NCI-H526 (cell line): ENCODE data around the gene PKP3.
"Not testable (repeated sequence)": the region's sequence is repeated elsewhere in the genome, so short reads cannot be mapped to it uniquely, and the experiment has no call there.

Experiments
- DNase-seq, 2 experiments: peaks; one replicate each; lab custom pipeline; 2025; lab: John Stamatoyannopoulos, UW

PKP3 gene, protein sequence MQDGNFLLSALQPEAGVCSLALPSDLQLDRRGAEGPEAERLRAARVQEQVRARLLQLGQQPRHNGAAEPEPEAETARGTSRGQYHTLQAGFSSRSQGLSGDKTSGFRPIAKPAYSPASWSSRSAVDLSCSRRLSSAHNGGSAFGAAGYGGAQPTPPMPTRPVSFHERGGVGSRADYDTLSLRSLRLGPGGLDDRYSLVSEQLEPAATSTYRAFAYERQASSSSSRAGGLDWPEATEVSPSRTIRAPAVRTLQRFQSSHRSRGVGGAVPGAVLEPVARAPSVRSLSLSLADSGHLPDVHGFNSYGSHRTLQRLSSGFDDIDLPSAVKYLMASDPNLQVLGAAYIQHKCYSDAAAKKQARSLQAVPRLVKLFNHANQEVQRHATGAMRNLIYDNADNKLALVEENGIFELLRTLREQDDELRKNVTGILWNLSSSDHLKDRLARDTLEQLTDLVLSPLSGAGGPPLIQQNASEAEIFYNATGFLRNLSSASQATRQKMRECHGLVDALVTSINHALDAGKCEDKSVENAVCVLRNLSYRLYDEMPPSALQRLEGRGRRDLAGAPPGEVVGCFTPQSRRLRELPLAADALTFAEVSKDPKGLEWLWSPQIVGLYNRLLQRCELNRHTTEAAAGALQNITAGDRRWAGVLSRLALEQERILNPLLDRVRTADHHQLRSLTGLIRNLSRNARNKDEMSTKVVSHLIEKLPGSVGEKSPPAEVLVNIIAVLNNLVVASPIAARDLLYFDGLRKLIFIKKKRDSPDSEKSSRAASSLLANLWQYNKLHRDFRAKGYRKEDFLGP

GRCh38 chr11:394034-394857 is at the start of gene PKP3:
PKP3 (plus strand) TSS chr11:394209; CDS start chr11:394293, 84 bp downstream.
- DNase-seq, result peak; percentile 75 to 97

DNA sequence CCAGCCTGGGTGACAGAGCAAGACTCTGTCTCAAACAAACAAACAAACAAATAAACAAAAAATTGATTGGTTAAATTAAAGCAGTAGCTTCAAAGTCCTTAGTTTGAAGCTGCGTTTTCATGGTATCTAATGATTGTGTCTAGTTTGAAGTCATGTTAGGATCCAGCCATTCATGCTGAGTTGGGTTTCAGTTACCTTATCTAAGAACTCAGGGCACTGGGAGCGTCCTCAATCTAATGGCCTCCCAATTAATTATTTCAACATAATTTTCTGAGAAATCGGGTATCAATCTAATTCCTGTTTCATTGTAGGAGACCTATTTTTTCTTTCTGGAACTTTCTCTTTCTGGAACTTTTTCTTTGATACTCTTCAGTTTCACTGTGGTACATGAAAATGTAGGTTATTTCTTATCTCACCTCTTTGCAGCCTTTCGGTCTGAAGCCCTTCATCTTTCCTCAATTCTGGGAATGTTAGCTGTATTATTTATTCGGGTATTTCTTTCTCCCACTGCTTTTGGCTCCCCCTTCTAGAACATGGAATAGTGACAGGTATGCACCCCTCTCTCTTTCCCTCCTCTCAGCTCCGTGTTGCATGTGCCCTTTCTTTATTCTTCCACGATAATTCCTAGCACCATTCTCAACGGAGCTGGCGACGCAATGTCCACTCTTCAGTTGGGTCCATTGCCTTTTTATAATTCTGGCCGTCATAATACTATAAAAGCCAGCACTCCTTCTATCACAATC is 49.0 kb upstream of the PKP3 start:
- DNase-seq, result no peak

DNA sequence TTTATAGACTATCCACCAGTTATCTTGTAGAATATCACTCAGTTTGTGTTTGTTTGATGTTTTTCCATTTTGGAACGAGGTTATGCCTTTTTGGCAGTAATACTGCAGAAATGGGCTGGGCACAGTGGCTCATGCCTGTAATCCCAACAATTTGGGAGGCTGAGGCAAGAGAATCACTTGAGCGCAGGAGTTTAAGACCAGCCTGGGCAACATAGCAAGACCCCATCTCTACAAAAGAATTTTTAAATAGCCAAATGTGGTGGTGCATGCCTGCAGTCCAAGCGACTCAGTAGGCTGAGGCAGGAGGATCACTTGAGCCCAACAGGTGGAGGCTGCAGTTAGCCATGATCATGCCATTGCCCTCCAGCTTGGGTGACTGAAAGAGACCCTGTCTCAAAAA is 47.5 kb upstream of the PKP3 start:
- no peak for DNase-seq

GRCh38 chr11:349270-349954 is 44.6 kb upstream of the PKP3 start:
- not testable (repeated sequence) for DNase-seq

GRCh38 chr11:350033-350722 is 43.8 kb upstream of the PKP3 start:
- not testable (repeated sequence) for DNase-seq

DNA sequence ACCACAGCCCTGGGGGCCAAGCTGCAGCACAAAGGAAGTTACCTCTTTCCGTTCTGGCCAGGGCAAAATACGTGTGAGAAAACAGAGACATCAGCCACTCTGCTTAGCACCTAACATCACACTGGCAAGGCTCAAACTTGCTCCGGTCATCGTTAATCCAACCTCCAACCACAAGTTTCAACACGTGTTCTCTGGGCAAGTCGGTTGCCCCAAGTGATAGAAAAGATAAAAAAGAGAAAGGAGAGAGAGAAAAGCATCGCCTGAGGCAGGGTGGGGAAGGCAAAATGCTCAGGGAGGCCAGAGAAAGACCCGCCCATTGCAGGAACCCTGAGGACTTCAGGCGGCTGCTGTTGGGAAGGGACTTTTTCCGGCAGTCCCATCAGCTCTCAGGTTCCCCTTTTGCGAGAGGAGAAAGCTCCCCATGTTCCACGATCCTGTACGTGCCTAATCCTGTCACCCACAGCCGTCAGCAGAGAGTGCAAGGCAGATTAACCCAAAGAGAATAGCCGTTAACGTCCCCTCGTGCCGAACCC is 43.2 kb upstream of the PKP3 start:
- DNase-seq, result no peak

- DNase-seq, result no peak
Observed at GRCh38 chr11:351411-351810, 42.6 kb upstream of the PKP3 start.

DNA sequence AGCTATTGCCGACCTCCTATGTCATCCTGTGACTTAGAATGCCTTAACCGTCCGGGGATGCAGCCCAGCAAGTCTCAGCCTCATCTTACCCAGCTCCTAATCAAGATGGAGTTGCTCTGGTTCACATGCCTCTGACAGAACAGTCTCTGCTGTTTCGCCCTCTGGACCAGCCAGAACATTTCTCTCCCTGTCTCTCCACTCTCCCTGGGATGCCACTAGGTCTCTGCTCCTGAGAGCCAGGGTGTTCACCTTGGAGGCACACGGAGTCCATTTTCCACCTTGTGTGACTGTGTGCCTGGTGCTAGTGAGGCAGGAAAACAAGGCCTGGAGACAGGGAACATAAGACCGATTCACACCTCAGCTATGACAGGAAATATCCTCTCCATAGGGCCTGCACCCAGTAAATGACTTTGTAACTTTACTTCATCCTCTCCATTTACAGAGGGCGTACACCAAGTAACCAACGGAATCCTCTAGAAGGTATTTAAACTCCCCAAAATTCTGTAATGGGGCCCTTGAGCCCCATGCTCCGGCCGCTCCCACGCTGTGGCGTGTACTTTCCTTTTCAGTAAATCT is 41.5 kb upstream of the PKP3 start:
- no peak for DNase-seq

DNA sequence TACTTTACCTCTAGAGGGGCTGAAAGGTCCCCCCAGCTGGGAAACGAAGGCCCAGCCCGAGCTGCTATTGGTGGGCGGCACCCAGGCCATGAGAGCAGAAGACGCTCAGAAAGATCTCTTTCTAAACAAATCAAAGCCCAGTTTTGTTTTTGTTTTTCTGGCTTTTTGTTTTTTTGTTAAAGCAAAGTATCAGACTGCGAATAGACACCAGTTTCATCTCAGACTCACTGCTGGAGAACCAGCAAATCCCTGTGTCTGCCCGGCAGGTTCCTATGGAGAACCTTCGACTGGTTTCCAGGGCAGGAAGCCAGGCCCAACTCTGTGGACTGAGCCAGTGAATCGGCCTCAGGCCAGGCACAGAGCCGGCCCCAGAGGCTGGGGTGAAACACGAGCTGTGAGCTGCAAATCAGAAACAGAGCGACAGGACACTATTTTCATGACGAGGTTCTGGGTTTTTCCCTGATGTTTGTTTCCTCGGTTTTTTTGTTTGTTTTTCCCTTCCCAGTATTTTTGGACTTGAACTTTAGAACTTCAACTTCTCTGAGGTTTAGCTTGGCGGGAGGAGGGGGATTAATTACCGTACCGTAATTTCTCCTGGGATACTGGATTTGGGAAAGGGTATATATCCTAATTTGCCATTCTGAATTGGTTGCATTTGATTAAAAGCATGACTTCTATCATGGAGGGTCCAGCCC is 40.7 kb upstream of the PKP3 start:
- no peak for DNase-seq

GRCh38 chr11:355581-356458 is 38.2 kb upstream of the PKP3 start:
- peak; percentile 56 to 89 for DNase-seq

- no peak for DNase-seq
Observed at GRCh38 chr11:356610-357009, 37.4 kb upstream of the PKP3 start.

GRCh38 chr11:357582-357981 is 36.4 kb upstream of the PKP3 start:
- DNase-seq, result no peak

DNA sequence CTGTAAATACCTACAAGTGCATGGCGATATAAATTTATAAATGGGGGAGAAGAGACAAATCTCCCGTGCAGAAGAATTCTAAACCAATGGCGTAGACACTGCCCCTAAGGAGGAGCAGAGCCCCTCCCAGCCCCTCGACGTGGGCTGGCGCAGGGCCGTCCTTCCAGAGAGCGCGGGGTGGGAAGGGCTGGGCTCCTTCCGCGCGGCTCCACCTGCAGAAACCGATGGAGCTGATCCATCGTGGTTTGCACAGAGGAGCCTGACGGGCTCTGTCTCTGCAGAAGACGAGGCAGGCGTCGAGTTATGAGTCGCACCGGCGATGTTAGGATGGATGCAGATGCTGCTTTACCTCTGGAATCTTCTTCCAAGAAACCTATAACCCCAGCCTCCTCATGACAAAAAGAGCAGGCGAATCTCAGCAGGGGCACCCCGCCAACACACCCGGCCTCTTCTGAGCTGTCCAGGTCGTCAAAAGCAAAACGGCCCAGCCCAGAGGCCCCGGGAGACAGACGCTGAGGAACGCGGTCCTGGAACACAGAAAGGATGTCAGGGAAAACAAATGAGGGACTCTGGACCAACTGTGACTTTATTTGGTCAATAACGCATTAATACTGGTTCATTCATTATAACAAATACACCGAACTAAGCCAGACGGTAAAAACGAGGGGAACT is 35.7 kb upstream of the PKP3 start:
- peak in 1 of 2 experiments; percentile 65 for DNase-seq

DNA sequence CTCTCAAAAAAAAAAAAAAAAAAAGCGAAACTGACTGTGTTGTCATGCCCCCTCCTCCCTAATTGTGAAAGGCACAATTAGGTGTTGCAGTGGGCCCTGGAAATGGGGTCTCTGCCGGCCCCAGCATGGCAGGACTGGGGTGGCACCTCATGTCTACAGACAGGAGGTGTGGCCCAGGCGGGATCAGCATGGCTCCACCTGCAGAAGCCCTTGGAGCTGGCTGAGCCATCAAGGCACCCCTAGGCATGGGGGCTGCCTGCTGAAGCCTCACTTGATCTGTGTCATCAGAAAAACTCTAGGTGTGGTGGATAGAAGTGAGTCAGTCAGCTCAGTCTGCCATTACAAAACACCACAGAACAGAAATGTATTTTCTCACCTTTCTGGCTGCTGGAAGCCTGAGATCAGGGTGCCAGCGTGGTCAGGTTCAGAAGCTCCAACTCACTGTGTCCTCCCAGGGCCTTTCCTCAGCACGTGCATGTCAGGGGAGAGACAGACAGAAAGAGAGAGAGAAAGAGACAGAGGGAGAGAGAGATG is 34.8 kb upstream of the PKP3 start:
- no peak for DNase-seq

- DNase-seq, result no peak
Observed at GRCh38 chr11:360326-361280, 33.4 kb upstream of the PKP3 start.
